ENCODE results near the gene KIF1C.

GRCh38 chr17:4951486-4951885 lies 46.3 kb upstream of the KIF1C start:
- no peak for TF ChIP-seq EZH2 (IDR thresholded peaks at IDR 0.05; ENCODE audit: insufficient read depth, poor library complexity, severe bottlenecking)
- no peak for TF ChIP-seq EZH2phosphoT487 (IDR thresholded peaks at IDR 0.05; ENCODE audit: insufficient read depth, low read depth)

Data from GM23248 (cell line).